DOHH2 (cell line): ENCODE results near the gene INTS3.

ENCODE experiments used
- H3F3A ChIP-seq: fragments of 200-600 bp; sonication (generic), shearing (Covaris generic); 2 replicates; pipeline ENCODE4 v1.6.0; 2016; ENCODE audit warnings: antibody characterized with exemption, mild to moderate bottlenecking; ENCODE audit not compliant: control insufficient read depth, insufficient read depth
- H3K27ac ChIP-seq: fragments of 200-600 bp; sonication (generic); 2 replicates; pipeline ENCODE4 v1.5.1; 2014; ENCODE audit warnings: low read depth, mild to moderate bottlenecking, low read length, moderate library complexity
- H3K27me3 ChIP-seq: fragments of 200-600 bp; sonication (generic); 2 replicates; pipeline ENCODE4 v1.6.1; 2014; ENCODE audit warnings: mild to moderate bottlenecking, low read length, mixed read lengths; ENCODE audit not compliant: control insufficient read depth
- H3K36me3 ChIP-seq: fragments of 200-600 bp; sonication (generic); 2 replicates; pipeline ENCODE4 v1.6.1; 2014; ENCODE audit warnings: mild to moderate bottlenecking, low read length, moderate library complexity, mixed read lengths; ENCODE audit not compliant: control insufficient read depth
- H3K4me1 ChIP-seq: fragments of 200-600 bp; sonication (generic); 2 replicates; pipeline ENCODE4 v1.6.1; 2014; ENCODE audit warnings: mild to moderate bottlenecking, low read length, mixed read lengths; ENCODE audit not compliant: control insufficient read depth
- H3K4me2 ChIP-seq: fragments of 200-600 bp; sonication (generic); 2 replicates; pipeline ENCODE4 v1.6.0; 2014; ENCODE audit warnings: mild to moderate bottlenecking, low read length, moderate library complexity
- H3K4me3 ChIP-seq: fragments of 200-600 bp; sonication (generic); 2 replicates; pipeline ENCODE4 v1.5.1; 2014; ENCODE audit warnings: mild to moderate bottlenecking, low read length, mixed read lengths
- H3K79me2 ChIP-seq: fragments of 200-600 bp; sonication (generic); 2 replicates; pipeline ENCODE4 v1.6.1; 2014; ENCODE audit warnings: mild to moderate bottlenecking, low read length, mixed read lengths; ENCODE audit not compliant: control insufficient read depth
- H3K9me2 ChIP-seq: fragments of 200-600 bp; sonication (generic); replicated peaks from 2 replicates; pipeline ENCODE4 v1.6.1; 2014; ENCODE audit warnings: mild to moderate bottlenecking, low read length, mixed read lengths; ENCODE audit not compliant: control insufficient read depth
- H3K9me3 ChIP-seq: fragments of 200-600 bp; sonication (generic); 2 replicates; pipeline ENCODE4 v1.6.1; 2014; ENCODE audit warnings: antibody characterized with exemption, low read length, mixed read lengths; ENCODE audit not compliant: control insufficient read depth, insufficient read depth
- H4K20me1 ChIP-seq: fragments of 200-600 bp; sonication (generic); 2 replicates; pipeline ENCODE4 v1.6.0; 2014; ENCODE audit warnings: low read depth, mild to moderate bottlenecking, antibody characterized with exemption, low read length, moderate library complexity; ENCODE audit not compliant: control insufficient read depth, insufficient read depth
- CTCF ChIP-seq: fragments of 200-600 bp; sonication (generic); IDR thresholded peaks from one replicate; pipeline ENCODE4 v1.5.1; 2014; ENCODE audit warnings: antibody characterized with exemption, mild to moderate bottlenecking, low read depth, low read length; ENCODE audit not compliant: poor library complexity, severe bottlenecking
- EZH2phosphoT487 ChIP-seq: fragments of 200-600 bp; sonication (generic); IDR thresholded peaks from 2 replicates; pipeline ENCODE4 v1.6.1; 2017; ENCODE audit warnings: borderline replicate concordance, mild to moderate bottlenecking, antibody characterized with exemption, low read length, moderate library complexity, mixed read lengths

The INTS3 gene

GRCh38 chr1:153769221-153769620 lies 41.4 kb downstream of the INTS3 start:
- Histone ChIP-seq H3K36me3 (peaks cover 70% of the 10 kb centered on the region), H3K27ac (no peak overlapping the region), H3K9me3 (no peaks in the 10 kb centered on the region), H4K20me1 (no peaks in the 10 kb centered on the region), H3K27me3 (no peaks in the 10 kb centered on the region), H3K4me1 (peaks cover 21% of the 10 kb centered on the region), H3K9me2 (no peaks in the 10 kb centered on the region), H3K79me2 (no peaks in the 10 kb centered on the region), H3K4me3 (no peak overlapping the region), H3F3A (peaks cover 9% of the 10 kb centered on the region), H3K4me2 (no peak overlapping the region)
- TF ChIP-seq EZH2phosphoT487 = no peak
- no peak for TF ChIP-seq CTCF

GRCh38 chr1:153770797-153771196 lies 42.9 kb downstream of the INTS3 start:
- Histone ChIP-seq H3K27me3 (no peaks in the 10 kb centered on the region), H3K79me2 (no peaks in the 10 kb centered on the region), H3K9me3 (no peaks in the 10 kb centered on the region), H3F3A (peaks cover 15% of the 10 kb centered on the region), H3K36me3 (peaks cover 63% of the 10 kb centered on the region), H3K4me2 (0 out of 2 replicates have a peak overlapping the region, but pooled peaks have one; percentile 12), H3K4me1 (peaks cover 28% of the 10 kb centered on the region), H3K9me2 (no peaks in the 10 kb centered on the region), H3K4me3 (no peak overlapping the region), H4K20me1 (no peaks in the 10 kb centered on the region), H3K27ac (no peak overlapping the region)
- TF ChIP-seq EZH2phosphoT487 (no peak), CTCF (no peak)

- H3K36me3 ChIP-seq = peaks cover 63% of the 10 kb centered on the region
- no peak overlapping the region for H3K4me2 ChIP-seq
Measured at GRCh38 chr1:153771261-153771660, 43.4 kb downstream of the INTS3 start.

More at GRCh38 chr1:153771261-153771660, 43.4 kb downstream of the INTS3 start:
- no peak overlapping the region for H3K27ac ChIP-seq
- H3K4me1 ChIP-seq = peaks cover 32% of the 10 kb centered on the region
- no peaks in the 10 kb centered on the region for H3K79me2 ChIP-seq
- no peaks in the 10 kb centered on the region for H4K20me1 ChIP-seq
- no peaks in the 10 kb centered on the region for H3K9me2 ChIP-seq
- no peak overlapping the region for H3K4me3 ChIP-seq
- H3K27me3 ChIP-seq = no peaks in the 10 kb centered on the region
- no peaks in the 10 kb centered on the region for H3K9me3 ChIP-seq
- TF ChIP-seq CTCF (no peak), EZH2phosphoT487 (no peak)
- H3F3A ChIP-seq = peaks cover 15% of the 10 kb centered on the region
